Measurements from ENCODE around the gene CACNA1C. TPM values are rescaled to one million over a fixed set of nuclear protein-coding genes. Genes with fewer than 3 reads are reported as not detected.

The CACNA1C gene
- total RNA-seq, 1 donor from 2014 or later = 7.3 TPM

DNA sequence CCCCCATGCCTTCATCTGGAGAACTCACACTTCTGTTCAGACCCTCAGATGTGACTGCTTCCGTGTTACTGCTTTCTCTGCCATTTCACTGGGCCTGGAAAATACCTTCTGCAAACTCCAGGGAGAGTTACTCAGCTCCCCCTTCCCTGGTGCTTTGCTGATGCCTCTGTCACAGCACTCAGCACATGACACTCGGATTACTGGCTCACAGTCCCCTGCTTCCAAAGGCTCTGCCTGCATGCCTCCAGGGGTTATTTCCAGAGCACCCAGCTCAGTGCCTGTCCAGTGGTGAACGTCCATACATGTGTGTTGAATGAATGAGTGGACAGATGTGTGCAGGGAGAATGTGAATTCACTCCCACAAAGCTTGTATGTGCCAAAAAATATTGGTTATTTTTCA lies 504.8 kb downstream of the CACNA1C start:
- no peaks in the 10 kb centered on the region for H3K9me3 ChIP-seq (ENCODE audit: control insufficient read depth in 3 of 3, low read length in 3 of 3)
- no peak overlapping the region for H3K27ac ChIP-seq (ENCODE audit: low read depth, low read length)
- peaks cover 0 to 4% (median 0%) of the 10 kb centered on the region in 3 donors for H3K36me3 ChIP-seq (ENCODE audit: control insufficient read depth in 3 of 3, insufficient read depth in 3 of 3, low read length in 3 of 3)
- no peak overlapping the region for H3K4me3 ChIP-seq (ENCODE audit: low read length in 3 of 3)
- peaks cover 0 to 7% (median 0%) of the 10 kb centered on the region in 3 donors for H3K4me1 ChIP-seq (ENCODE audit: control insufficient read depth in 3 of 3, insufficient read depth in 3 of 3, low read length in 3 of 3)
- peaks cover 0 to 25% (median 17%) of the 10 kb centered on the region in 3 donors for H3K27me3 ChIP-seq (ENCODE audit: control insufficient read depth in 3 of 3, insufficient read depth in 3 of 3, low read length in 3 of 3)
- H3K9ac ChIP-seq (ENCODE audit: low read depth in 1 of 3, low read length in 3 of 3) = no peak overlapping the region

DNA sequence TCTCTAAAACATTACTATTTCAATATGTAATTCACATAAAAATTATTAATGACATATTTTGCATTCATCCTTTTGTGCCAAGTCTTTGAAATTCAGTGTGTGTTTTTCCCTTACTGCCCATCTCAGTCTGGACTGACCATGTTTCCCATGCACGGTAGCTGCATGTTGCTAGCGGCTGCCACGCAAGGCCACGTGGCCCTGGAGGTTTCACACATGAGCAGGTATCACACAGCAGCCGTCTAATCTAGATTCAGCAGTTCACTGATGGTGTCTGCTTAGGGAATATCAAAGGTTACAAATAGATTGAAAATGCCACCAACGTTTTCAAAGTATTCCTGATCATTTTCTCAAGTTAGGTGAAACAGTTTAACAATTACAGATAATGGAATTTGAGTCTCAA lies 507.1 kb downstream of the CACNA1C start:
- Histone ChIP-seq H3K9me3 (ENCODE audit: control insufficient read depth in 3 of 3, low read length in 3 of 3) (no peaks in the 10 kb centered on the region), H3K27ac (ENCODE audit: low read depth, low read length) (no peak overlapping the region), H3K36me3 (ENCODE audit: control insufficient read depth in 3 of 3, insufficient read depth in 3 of 3, low read length in 3 of 3) (no peaks in the 10 kb centered on the region), H3K4me1 (ENCODE audit: control insufficient read depth in 3 of 3, insufficient read depth in 3 of 3, low read length in 3 of 3) (peaks cover 0 to 7% (median 0%) of the 10 kb centered on the region in 3 donors), H3K9ac (ENCODE audit: low read depth in 1 of 3, low read length in 3 of 3) (no peak overlapping the region), H3K4me3 (ENCODE audit: low read length in 3 of 3) (no peak overlapping the region), H3K27me3 (ENCODE audit: control insufficient read depth in 3 of 3, insufficient read depth in 3 of 3, low read length in 3 of 3) (peaks cover 0 to 15% (median 13%) of the 10 kb centered on the region in 3 donors)

DNA sequence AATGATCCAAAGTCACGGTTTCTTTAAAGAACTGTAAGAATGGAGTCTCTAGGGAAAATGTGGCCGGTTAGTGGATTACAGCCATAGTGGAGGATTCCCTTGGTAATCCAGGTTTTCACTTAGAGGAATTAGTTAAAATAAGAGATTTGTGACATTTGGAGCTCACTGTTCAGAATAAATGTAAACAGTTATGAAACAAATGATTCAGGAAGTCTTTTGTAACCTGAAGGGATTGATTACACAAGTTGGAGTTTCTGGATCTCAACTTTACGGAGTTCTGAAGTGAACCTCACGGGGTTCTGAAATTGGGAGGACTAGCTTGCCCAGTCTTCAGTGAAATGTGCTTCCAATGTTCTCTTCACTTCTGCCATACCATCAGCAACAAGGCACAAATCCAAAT lies 507.6 kb downstream of the CACNA1C start:
- Histone ChIP-seq H3K27ac (ENCODE audit: low read depth, low read length) (no peak overlapping the region), H3K4me3 (ENCODE audit: low read length in 3 of 3) (no peak overlapping the region), H3K36me3 (ENCODE audit: control insufficient read depth in 3 of 3, insufficient read depth in 3 of 3, low read length in 3 of 3) (no peaks in the 10 kb centered on the region)

DNA sequence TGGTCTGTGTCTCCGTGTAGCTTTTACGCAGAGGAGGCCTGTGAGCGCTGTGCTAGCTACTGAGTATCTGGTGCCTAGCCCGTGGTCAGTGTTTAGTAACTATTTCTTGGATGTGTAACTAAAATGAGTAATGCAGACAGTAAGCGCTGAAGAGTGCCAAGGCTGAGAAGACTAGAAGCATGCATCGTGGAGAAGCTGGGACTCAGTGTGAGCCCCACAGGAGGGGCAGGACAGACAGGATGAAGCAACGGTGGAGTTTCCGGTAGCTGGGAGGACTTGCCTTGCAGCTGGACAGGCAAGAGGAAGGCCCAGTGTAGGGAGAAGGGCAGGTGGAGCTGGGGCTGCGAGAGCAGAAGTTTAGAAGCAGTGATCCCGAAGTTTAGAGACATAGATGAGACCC lies 508.6 kb downstream of the CACNA1C start:
- Histone ChIP-seq H3K4me3 (ENCODE audit: low read length in 3 of 3) (no peak overlapping the region), H3K36me3 (ENCODE audit: control insufficient read depth in 3 of 3, insufficient read depth in 3 of 3, low read length in 3 of 3) (no peaks in the 10 kb centered on the region), H3K27ac (ENCODE audit: low read depth, low read length) (no peak overlapping the region), H3K9ac (ENCODE audit: low read depth in 1 of 3, low read length in 3 of 3) (no peak overlapping the region), H3K4me1 (ENCODE audit: control insufficient read depth in 3 of 3, insufficient read depth in 3 of 3, low read length in 3 of 3) (peaks cover 0 to 7% (median 0%) of the 10 kb centered on the region in 3 donors), H3K9me3 (ENCODE audit: control insufficient read depth in 3 of 3, low read length in 3 of 3) (no peaks in the 10 kb centered on the region), H3K27me3 (ENCODE audit: control insufficient read depth in 3 of 3, insufficient read depth in 3 of 3, low read length in 3 of 3) (peaks cover 0 to 12% (median 10%) of the 10 kb centered on the region in 3 donors)

More for the DNA sequence above, 507.6 kb downstream of the CACNA1C start:
- H3K9ac ChIP-seq (ENCODE audit: low read depth in 1 of 3, low read length in 3 of 3) = no peak overlapping the region
- H3K27me3 ChIP-seq (ENCODE audit: control insufficient read depth in 3 of 3, insufficient read depth in 3 of 3, low read length in 3 of 3) = peaks cover 0 to 13% (median 11%) of the 10 kb centered on the region in 3 donors
- H3K9me3 ChIP-seq (ENCODE audit: control insufficient read depth in 3 of 3, low read length in 3 of 3) = no peaks in the 10 kb centered on the region
- peaks cover 0 to 7% (median 0%) of the 10 kb centered on the region in 3 donors for H3K4me1 ChIP-seq (ENCODE audit: control insufficient read depth in 3 of 3, insufficient read depth in 3 of 3, low read length in 3 of 3)

DNA sequence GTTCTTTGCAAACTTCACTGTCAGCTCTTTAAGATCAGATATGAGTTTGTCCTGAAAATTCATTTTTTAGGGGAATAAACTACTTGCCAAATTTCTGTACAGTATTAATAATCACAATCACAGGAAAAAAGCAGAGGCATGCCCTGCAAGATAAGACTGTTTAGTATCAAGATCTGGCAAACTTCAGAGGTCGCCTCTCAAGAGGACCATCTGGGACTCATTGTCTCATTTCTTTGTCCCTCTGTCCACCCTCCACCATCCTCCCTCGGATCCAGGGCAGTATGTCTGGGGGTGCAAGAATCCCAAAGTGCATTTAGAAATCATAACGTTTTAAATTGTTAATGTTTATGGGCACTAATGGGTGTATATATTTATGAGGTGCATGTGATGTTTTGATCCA lies 509.6 kb downstream of the CACNA1C start:
- Histone ChIP-seq H3K9me3 (ENCODE audit: control insufficient read depth in 3 of 3, low read length in 3 of 3) (no peaks in the 10 kb centered on the region), H3K4me3 (ENCODE audit: low read length in 3 of 3) (no peak overlapping the region), H3K4me1 (ENCODE audit: control insufficient read depth in 3 of 3, insufficient read depth in 3 of 3, low read length in 3 of 3) (peaks cover 0 to 7% (median 0%) of the 10 kb centered on the region in 3 donors), H3K9ac (ENCODE audit: low read depth in 1 of 3, low read length in 3 of 3) (no peak overlapping the region), H3K27me3 (ENCODE audit: control insufficient read depth in 3 of 3, insufficient read depth in 3 of 3, low read length in 3 of 3) (peaks cover 0 to 12% (median 9%) of the 10 kb centered on the region in 3 donors), H3K36me3 (ENCODE audit: control insufficient read depth in 3 of 3, insufficient read depth in 3 of 3, low read length in 3 of 3) (no peaks in the 10 kb centered on the region), H3K27ac (ENCODE audit: low read depth, low read length) (no peak overlapping the region)

DNA sequence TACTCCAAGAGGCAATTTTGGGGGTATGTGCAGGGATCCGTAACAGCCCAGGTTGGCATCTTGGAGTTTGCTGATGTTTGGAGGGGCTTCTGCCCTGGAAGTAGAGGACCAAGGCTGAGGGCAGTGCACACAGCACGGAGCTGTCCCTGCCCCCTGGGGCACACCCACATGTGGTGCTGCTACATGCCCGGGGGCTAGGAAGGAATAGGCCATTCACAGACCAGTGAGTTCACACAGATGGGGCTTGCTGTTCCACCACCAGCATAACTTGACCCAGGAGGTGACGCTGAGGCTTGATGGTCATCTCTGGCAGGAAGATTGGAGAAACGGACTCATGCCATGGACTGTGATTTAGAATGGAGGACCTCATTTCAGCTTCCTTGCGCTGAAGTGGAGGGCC lies 510.9 kb downstream of the CACNA1C start:
- peaks cover 0 to 9% (median 4%) of the 10 kb centered on the region in 3 donors for H3K27me3 ChIP-seq (ENCODE audit: control insufficient read depth in 3 of 3, insufficient read depth in 3 of 3, low read length in 3 of 3)
- no peaks in the 10 kb centered on the region for H3K9me3 ChIP-seq (ENCODE audit: control insufficient read depth in 3 of 3, low read length in 3 of 3)
- H3K9ac ChIP-seq (ENCODE audit: low read depth in 1 of 3, low read length in 3 of 3) = no peak overlapping the region
- H3K4me3 ChIP-seq (ENCODE audit: low read length in 3 of 3) = no peak overlapping the region
- no peaks in the 10 kb centered on the region for H3K36me3 ChIP-seq (ENCODE audit: control insufficient read depth in 3 of 3, insufficient read depth in 3 of 3, low read length in 3 of 3)
- H3K27ac ChIP-seq (ENCODE audit: low read depth, low read length) = no peak overlapping the region
- peaks cover 0 to 7% (median 0%) of the 10 kb centered on the region in 3 donors for H3K4me1 ChIP-seq (ENCODE audit: control insufficient read depth in 3 of 3, insufficient read depth in 3 of 3, low read length in 3 of 3)

DNA sequence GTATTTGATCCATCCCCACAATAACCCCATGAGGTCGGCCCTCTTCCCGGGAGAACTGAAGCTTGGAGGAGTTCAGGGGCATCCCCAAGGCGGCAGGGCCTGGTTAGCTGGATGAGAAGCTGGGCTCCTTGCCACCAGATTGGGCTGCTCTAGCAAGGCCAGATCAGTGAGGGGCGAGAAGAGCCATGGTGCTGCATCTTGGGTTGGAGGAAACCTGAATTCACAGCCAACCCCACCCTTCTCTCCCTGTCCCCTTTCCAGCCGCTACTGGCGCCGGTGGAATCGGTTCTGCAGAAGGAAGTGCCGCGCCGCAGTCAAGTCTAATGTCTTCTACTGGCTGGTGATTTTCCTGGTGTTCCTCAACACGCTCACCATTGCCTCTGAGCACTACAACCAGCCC lies 513.4 kb downstream of the CACNA1C start:
- Histone ChIP-seq H3K27ac (ENCODE audit: low read depth, low read length) (no peak overlapping the region), H3K4me1 (ENCODE audit: control insufficient read depth in 3 of 3, insufficient read depth in 3 of 3, low read length in 3 of 3) (peaks cover 0 to 4% (median 0%) of the 10 kb centered on the region in 3 donors), H3K9ac (ENCODE audit: low read depth in 1 of 3, low read length in 3 of 3) (no peak overlapping the region), H3K27me3 (ENCODE audit: control insufficient read depth in 3 of 3, insufficient read depth in 3 of 3, low read length in 3 of 3) (peaks cover 0 to 10% (median 4%) of the 10 kb centered on the region in 3 donors), H3K4me3 (ENCODE audit: low read length in 3 of 3) (no peak overlapping the region), H3K9me3 (ENCODE audit: control insufficient read depth in 3 of 3, low read length in 3 of 3) (no peaks in the 10 kb centered on the region), H3K36me3 (ENCODE audit: control insufficient read depth in 3 of 3, insufficient read depth in 3 of 3, low read length in 3 of 3) (no peaks in the 10 kb centered on the region)

DNA sequence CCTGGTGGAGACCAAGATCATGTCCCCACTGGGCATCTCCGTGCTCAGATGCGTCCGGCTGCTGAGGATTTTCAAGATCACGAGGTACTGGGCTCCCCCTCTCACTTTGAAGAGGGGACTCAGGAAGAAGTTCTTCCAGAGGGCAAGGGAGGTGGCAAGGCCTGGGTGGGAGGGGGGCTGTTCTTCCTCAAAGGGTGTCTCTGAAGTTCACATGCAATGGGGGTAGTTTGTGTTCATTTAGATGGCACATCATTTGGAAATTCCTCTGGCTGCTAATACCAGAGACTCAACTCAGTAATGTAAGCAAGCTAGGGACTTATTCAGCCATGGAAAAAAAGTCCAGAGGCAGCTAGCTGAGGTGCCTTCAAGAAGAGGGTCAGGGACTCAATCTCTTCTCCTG lies 514.9 kb downstream of the CACNA1C start:
- H3K4me3 ChIP-seq (ENCODE audit: low read length in 3 of 3) = no peak overlapping the region
- peaks cover 0 to 7% (median 4%) of the 10 kb centered on the region in 3 donors for H3K27me3 ChIP-seq (ENCODE audit: control insufficient read depth in 3 of 3, insufficient read depth in 3 of 3, low read length in 3 of 3)
- H3K9me3 ChIP-seq (ENCODE audit: control insufficient read depth in 3 of 3, low read length in 3 of 3) = no peaks in the 10 kb centered on the region
- H3K27ac ChIP-seq (ENCODE audit: low read depth, low read length) = no peak overlapping the region
- H3K9ac ChIP-seq (ENCODE audit: low read depth in 1 of 3, low read length in 3 of 3) = no peak overlapping the region
- H3K4me1 ChIP-seq (ENCODE audit: control insufficient read depth in 3 of 3, insufficient read depth in 3 of 3, low read length in 3 of 3) = no peaks in the 10 kb centered on the region
- H3K36me3 ChIP-seq (ENCODE audit: control insufficient read depth in 3 of 3, insufficient read depth in 3 of 3, low read length in 3 of 3) = no peaks in the 10 kb centered on the region

DNA sequence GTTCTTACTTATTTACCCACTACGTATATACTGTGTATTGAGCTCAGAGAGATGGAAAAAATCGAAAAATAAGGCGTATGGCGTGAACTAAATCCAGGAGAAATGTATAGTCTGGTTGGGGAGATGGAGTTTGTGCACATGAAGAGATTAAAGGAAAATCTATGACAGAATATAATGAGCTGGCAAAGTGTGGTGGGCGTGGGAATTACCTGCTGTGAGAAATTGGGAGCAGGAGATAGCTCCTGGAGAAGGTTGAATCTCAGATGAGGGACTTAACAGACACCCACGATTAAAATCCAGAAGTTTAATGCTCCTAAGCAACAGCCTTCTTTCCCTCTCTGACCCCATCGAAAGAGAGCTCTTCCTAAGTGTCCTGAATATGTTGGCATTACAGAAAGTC lies 517.8 kb downstream of the CACNA1C start:
- no peak overlapping the region for H3K27ac ChIP-seq (ENCODE audit: low read depth, low read length)
- H3K4me3 ChIP-seq (ENCODE audit: low read length in 3 of 3) = no peak overlapping the region
- no peaks in the 10 kb centered on the region for H3K36me3 ChIP-seq (ENCODE audit: control insufficient read depth in 3 of 3, insufficient read depth in 3 of 3, low read length in 3 of 3)
- H3K9me3 ChIP-seq (ENCODE audit: control insufficient read depth in 3 of 3, low read length in 3 of 3) = no peaks in the 10 kb centered on the region
- peaks cover 0 to 7% (median 4%) of the 10 kb centered on the region in 3 donors for H3K27me3 ChIP-seq (ENCODE audit: control insufficient read depth in 3 of 3, insufficient read depth in 3 of 3, low read length in 3 of 3)
- no peak overlapping the region for H3K9ac ChIP-seq (ENCODE audit: low read depth in 1 of 3, low read length in 3 of 3)
- no peaks in the 10 kb centered on the region for H3K4me1 ChIP-seq (ENCODE audit: control insufficient read depth in 3 of 3, insufficient read depth in 3 of 3, low read length in 3 of 3)

DNA sequence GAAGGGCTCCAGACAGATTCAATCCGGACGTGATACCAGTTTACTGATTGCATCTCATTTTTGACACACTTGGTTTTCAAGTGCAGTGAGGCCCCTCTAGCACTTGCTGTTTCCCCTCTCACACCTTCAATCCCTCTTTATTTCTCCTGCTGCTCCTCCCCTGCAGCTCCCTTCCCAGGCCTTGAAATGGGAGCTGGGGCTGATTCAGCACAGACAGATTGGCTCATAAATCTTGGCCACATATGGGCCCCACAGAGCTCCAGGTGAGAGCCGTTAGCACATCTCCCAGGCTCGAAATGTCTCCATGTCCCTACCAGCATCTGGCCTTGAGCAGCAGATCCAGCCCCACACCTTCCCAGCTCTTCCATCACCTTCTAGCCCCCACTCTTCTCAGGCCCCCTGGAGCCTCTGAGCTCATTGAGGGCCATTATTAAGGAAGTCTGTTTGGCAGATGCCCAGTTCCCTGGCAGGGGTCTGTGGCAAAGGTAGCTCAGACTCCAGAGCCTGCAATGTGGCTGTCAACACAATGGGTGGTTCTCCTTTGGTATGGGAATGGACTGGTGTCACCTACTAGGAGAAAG lies 521.7 kb downstream of the CACNA1C start:
- Histone ChIP-seq H3K36me3 (ENCODE audit: control insufficient read depth in 3 of 3, insufficient read depth in 3 of 3, low read length in 3 of 3) (no peaks in the 10 kb centered on the region), H3K4me3 (ENCODE audit: low read length in 3 of 3) (no peak overlapping the region), H3K27ac (ENCODE audit: low read depth, low read length) (no peak overlapping the region), H3K9ac (ENCODE audit: low read depth in 1 of 3, low read length in 3 of 3) (no peak overlapping the region), H3K27me3 (ENCODE audit: control insufficient read depth in 3 of 3, insufficient read depth in 3 of 3, low read length in 3 of 3) (peaks cover 0 to 8% (median 0%) of the 10 kb centered on the region in 3 donors), H3K4me1 (ENCODE audit: control insufficient read depth in 3 of 3, insufficient read depth in 3 of 3, low read length in 3 of 3) (no peaks in the 10 kb centered on the region), H3K9me3 (ENCODE audit: control insufficient read depth in 3 of 3, low read length in 3 of 3) (no peaks in the 10 kb centered on the region)

All from skeletal muscle tissue (tissue), 4 donors.